MM.1S (cell line): ENCODE results near the gene DMTF1.

Experiments used
- DNase-seq: peaks from one replicate; pipeline ENCODE4 v3.0.0-alpha.2; 2015
- H2AFZ ChIP-seq: fragments of 300-600 bp; sonication (generic); 2 replicates; pipeline ENCODE4 v1.6.0; 2016; ENCODE audit warnings: antibody characterized with exemption, low read length
- H3F3A ChIP-seq: fragments of 300-600 bp; sonication (generic); 2 replicates; pipeline ENCODE4 v1.6.1; 2016; ENCODE audit warnings: mild to moderate bottlenecking, antibody characterized with exemption, low read length, moderate library complexity, mixed read lengths; ENCODE audit not compliant: insufficient read depth
- H3K27ac ChIP-seq: fragments of 300-600 bp; sonication (generic); 2 replicates; pipeline ENCODE4 v1.5.1; 2016; ENCODE audit warnings: mild to moderate bottlenecking, low read length
- H3K27me3 ChIP-seq: fragments of 300-600 bp; sonication (generic); replicated peaks from 2 replicates; pipeline ENCODE4 v1.6.0; 2016; ENCODE audit warnings: low read length; ENCODE audit not compliant: insufficient read depth
- H3K36me3 ChIP-seq: fragments of 300-600 bp; sonication (generic); replicated peaks from 2 replicates; pipeline ENCODE4 v1.6.1; 2016; ENCODE audit warnings: mild to moderate bottlenecking, low read length, mixed read lengths; ENCODE audit not compliant: insufficient read depth
- H3K4me1 ChIP-seq: fragments of 300-600 bp; sonication (generic); 2 replicates; pipeline ENCODE4 v1.6.1; 2016; ENCODE audit warnings: low read length, mixed read lengths
- H3K4me2 ChIP-seq: fragments of 300-600 bp; sonication (generic); 2 replicates; pipeline ENCODE4 v1.6.0; 2016; ENCODE audit warnings: low read depth, low read length
- H3K4me3 ChIP-seq: fragments of 300-600 bp; sonication (generic); 2 replicates; pipeline ENCODE4 v1.5.1; 2016; ENCODE audit warnings: low read length, mixed read lengths
- H3K79me2 ChIP-seq: fragments of 300-600 bp; sonication (generic); 2 replicates; pipeline ENCODE4 v1.6.1; 2016; ENCODE audit warnings: mixed run types, low read length, mixed read lengths
- H3K9ac ChIP-seq: fragments of 300-600 bp; sonication (generic); 2 replicates; pipeline ENCODE4 v1.6.1; 2016; ENCODE audit warnings: low read length, mixed read lengths
- H3K9me2 ChIP-seq: fragments of 300-600 bp; sonication (generic); replicated peaks from 2 replicates; pipeline ENCODE4 v1.6.1; 2016; ENCODE audit warnings: mild to moderate bottlenecking, low read length, mixed read lengths; ENCODE audit not compliant: insufficient read depth
- H3K9me3 ChIP-seq: fragments of 300-600 bp; sonication (generic); replicated peaks from 2 replicates; pipeline ENCODE4 v1.6.1; 2016; ENCODE audit warnings: mild to moderate bottlenecking, low read length, mixed read lengths; ENCODE audit not compliant: insufficient read depth
- H4K20me1 ChIP-seq: fragments of 300-600 bp; sonication (generic); 2 replicates; pipeline ENCODE4 v1.6.1; 2016; ENCODE audit warnings: mild to moderate bottlenecking, low read length, moderate library complexity, mixed read lengths; ENCODE audit not compliant: insufficient read depth
- CTCF ChIP-seq: fragments of 300-600 bp; sonication (generic); IDR thresholded peaks from 2 replicates; pipeline ENCODE4 v1.5.1; 2016; ENCODE audit warnings: antibody characterized with exemption, low read length, mixed read lengths
- EZH2 ChIP-seq: fragments of 300-600 bp; sonication (generic); optimal IDR thresholded peaks from 2 replicates; pipeline ENCODE3; 2017; ENCODE audit warnings: low read depth, mild to moderate bottlenecking, antibody characterized with exemption, low read length, mixed read lengths
- EZH2phosphoT487 ChIP-seq: fragments of 300-600 bp; sonication (generic); IDR thresholded peaks from 2 replicates; pipeline ENCODE4 v1.6.1; 2018; ENCODE audit warnings: antibody characterized with exemption, low read length

The DMTF1 gene

GRCh38 chr7:87155788-87156187 lies 3.5 kb downstream of the DMTF1 start:
- H3K9ac ChIP-seq = no peak overlapping the region
- peaks cover 77% of the 10 kb centered on the region for H3K79me2 ChIP-seq
- no peak overlapping the region for H2AFZ ChIP-seq
- no peak overlapping the region for H3K27ac ChIP-seq
- H3F3A ChIP-seq = 0 out of 2 replicates have a peak, but pooled peaks cover 10% of the 10 kb centered on the region
- peaks cover 17% of the 10 kb centered on the region; the same call in 1 of the 2 replicates for H3K4me1 ChIP-seq
- no peak overlapping the region for H3K4me2 ChIP-seq
- no peaks in the 10 kb centered on the region for H3K27me3 ChIP-seq
- H3K9me2 ChIP-seq = no peaks in the 10 kb centered on the region
- H4K20me1 ChIP-seq = peaks cover 11% of the 10 kb centered on the region; the same call in 1 of the 2 replicates
- TF ChIP-seq CTCF (no peak), EZH2phosphoT487 (no peak), EZH2 (no peak)
- DNase-seq = no peak
- H3K9me3 ChIP-seq = no peaks in the 10 kb centered on the region
- H3K36me3 ChIP-seq = no peaks in the 10 kb centered on the region
- no peak overlapping the region for H3K4me3 ChIP-seq

GRCh38 chr7:87156709-87157108 lies 4.5 kb downstream of the DMTF1 start:
- H3K27ac ChIP-seq = no peak overlapping the region
- H3K9me3 ChIP-seq = no peaks in the 10 kb centered on the region
- 0 out of 2 replicates have a peak, but pooled peaks cover 10% of the 10 kb centered on the region for H3F3A ChIP-seq
- no peak overlapping the region for H3K4me3 ChIP-seq
- H3K9ac ChIP-seq = no peak overlapping the region
- H3K36me3 ChIP-seq = no peaks in the 10 kb centered on the region
- no peak overlapping the region for H2AFZ ChIP-seq
- H3K79me2 ChIP-seq = peaks cover 81% of the 10 kb centered on the region
- DNase-seq = no peak
- H3K4me1 ChIP-seq = peaks cover 9% of the 10 kb centered on the region; the same call in 1 of the 2 replicates
- no peaks in the 10 kb centered on the region for H3K27me3 ChIP-seq
- TF ChIP-seq EZH2phosphoT487 = no peak
- TF ChIP-seq CTCF = no peak
- no peak for TF ChIP-seq EZH2
- no peaks in the 10 kb centered on the region for H3K9me2 ChIP-seq
- H3K4me2 ChIP-seq = no peak overlapping the region
- peaks cover 11% of the 10 kb centered on the region; the same call in 1 of the 2 replicates for H4K20me1 ChIP-seq

GRCh38 chr7:87159538-87159937 lies 7.3 kb downstream of the DMTF1 start:
- no peak for DNase-seq
- Histone ChIP-seq H2AFZ (no peak overlapping the region), H4K20me1 (peaks cover 11% of the 10 kb centered on the region; the same call in 1 of the 2 replicates), H3F3A (no peaks in the 10 kb centered on the region), H3K9me3 (no peaks in the 10 kb centered on the region), H3K27ac (no peak overlapping the region), H3K4me3 (no peak overlapping the region), H3K27me3 (no peaks in the 10 kb centered on the region), H3K4me2 (no peak overlapping the region), H3K79me2 (peaks cover 75% of the 10 kb centered on the region), H3K4me1 (peaks cover 2% of the 10 kb centered on the region; the same call in 1 of the 2 replicates), H3K9ac (no peak overlapping the region), H3K9me2 (no peaks in the 10 kb centered on the region), H3K36me3 (no peaks in the 10 kb centered on the region; the same call in 1 of the 2 replicates)
- TF ChIP-seq CTCF (no peak), EZH2phosphoT487 (no peak), EZH2 (no peak)
